ENCODE data around the gene NAA16. TPM values are rescaled to one million over a fixed set of nuclear protein-coding genes. Genes with fewer than 3 reads are reported as not detected.

Gene NAA16
- total RNA-seq, 1 donor from 2014 or later: 13.7 TPM

GRCh38 chr13:41407380-41407779, 96.3 kb downstream of the NAA16 start:
- TF ChIP-seq CTCF (IDR thresholded peaks at IDR 0.05; ENCODE audit: insufficient read depth, low read length, poor library complexity, severe bottlenecking): no peak
- H3K36me3 ChIP-seq (ENCODE audit: control insufficient read depth, insufficient read depth, low read length): no peaks in the 10 kb centered on the region
- H3K27me3 ChIP-seq (ENCODE audit: control insufficient read depth, insufficient read depth, low read length): no peaks in the 10 kb centered on the region
- no peak for DNase-seq (ENCODE audit: low read depth)
- no peak overlapping the region for H3K4me3 ChIP-seq (ENCODE audit: low read depth, low read length)

- no peak overlapping the region for H3K4me3 ChIP-seq (ENCODE audit: low read depth, low read length)
- no peak for TF ChIP-seq CTCF (IDR thresholded peaks at IDR 0.05; ENCODE audit: insufficient read depth, low read length, poor library complexity, severe bottlenecking)
- H3K27me3 ChIP-seq (ENCODE audit: control insufficient read depth, insufficient read depth, low read length): no peaks in the 10 kb centered on the region
- H3K36me3 ChIP-seq (ENCODE audit: control insufficient read depth, insufficient read depth, low read length): no peaks in the 10 kb centered on the region
- no peak for DNase-seq (ENCODE audit: low read depth)
Observed at GRCh38 chr13:41408121-41408520, 97.1 kb downstream of the NAA16 start.

GRCh38 chr13:41408746-41409145, 97.7 kb downstream of the NAA16 start:
- TF ChIP-seq CTCF (IDR thresholded peaks at IDR 0.05; ENCODE audit: insufficient read depth, low read length, poor library complexity, severe bottlenecking): no peak
- H3K4me3 ChIP-seq (ENCODE audit: low read depth, low read length): no peak overlapping the region
- DNase-seq (ENCODE audit: low read depth): no peak
- H3K36me3 ChIP-seq (ENCODE audit: control insufficient read depth, insufficient read depth, low read length): no peaks in the 10 kb centered on the region
- no peaks in the 10 kb centered on the region for H3K27me3 ChIP-seq (ENCODE audit: control insufficient read depth, insufficient read depth, low read length)

GRCh38 chr13:41409611-41410010, 98.5 kb downstream of the NAA16 start:
- H3K27me3 ChIP-seq (ENCODE audit: control insufficient read depth, insufficient read depth, low read length): no peaks in the 10 kb centered on the region
- no peak for DNase-seq (ENCODE audit: low read depth)
- no peaks in the 10 kb centered on the region for H3K36me3 ChIP-seq (ENCODE audit: control insufficient read depth, insufficient read depth, low read length)
- no peak for TF ChIP-seq CTCF (IDR thresholded peaks at IDR 0.05; ENCODE audit: insufficient read depth, low read length, poor library complexity, severe bottlenecking)
- no peak overlapping the region for H3K4me3 ChIP-seq (ENCODE audit: low read depth, low read length)

GRCh38 chr13:41411060-41411459, 100.0 kb downstream of the NAA16 start:
- TF ChIP-seq CTCF (IDR thresholded peaks at IDR 0.05; ENCODE audit: insufficient read depth, low read length, poor library complexity, severe bottlenecking): no peak
- H3K27me3 ChIP-seq (ENCODE audit: control insufficient read depth, insufficient read depth, low read length): no peaks in the 10 kb centered on the region
- H3K36me3 ChIP-seq (ENCODE audit: control insufficient read depth, insufficient read depth, low read length): no peaks in the 10 kb centered on the region
- DNase-seq (ENCODE audit: low read depth): no peak
- H3K4me3 ChIP-seq (ENCODE audit: low read depth, low read length): no peak overlapping the region

- Histone ChIP-seq H3K27me3 (ENCODE audit: control insufficient read depth, insufficient read depth, low read length) (no peaks in the 10 kb centered on the region), H3K36me3 (ENCODE audit: control insufficient read depth, insufficient read depth, low read length) (no peaks in the 10 kb centered on the region), H3K4me3 (ENCODE audit: low read depth, low read length) (no peak overlapping the region)
- no peak for DNase-seq (ENCODE audit: low read depth)
- TF ChIP-seq CTCF (IDR thresholded peaks at IDR 0.05; ENCODE audit: insufficient read depth, low read length, poor library complexity, severe bottlenecking): peak; percentile 17
Observed at GRCh38 chr13:41411522-41411921, 100.5 kb downstream of the NAA16 start.
